SU-DHL-6 (cell line): Measurements from ENCODE around the gene KRT75.

Experiments used
- CTCF ChIP-seq: fragments of 200-600 bp; sonication (generic); IDR thresholded peaks from one replicate; pipeline ENCODE4 v1.5.1; 2017; ENCODE audit warnings: antibody characterized with exemption, mild to moderate bottlenecking, low read length, moderate library complexity; ENCODE audit not compliant: insufficient read depth, poor library complexity, severe bottlenecking
- EZH2phosphoT487 ChIP-seq: fragments of 200-600 bp; sonication (generic), shearing (Covaris generic); conservative IDR thresholded peaks from 2 replicates; pipeline ENCODE4 v1.6.1; 2018; ENCODE audit warnings: mild to moderate bottlenecking, antibody characterized with exemption, low read length, moderate library complexity, mixed read lengths

- TF ChIP-seq CTCF = no peak
- TF ChIP-seq EZH2phosphoT487 = no peak
Measured at GRCh38 chr12:52392465-52393007, 41.6 kb downstream of the KRT75 start.
